ENCODE data around the gene TUT4.

Gene TUT4

GRCh38 chr1:52572387-52572786 is 19.5 kb upstream of the TUT4 start:
- DNase-seq = no peak

DNA sequence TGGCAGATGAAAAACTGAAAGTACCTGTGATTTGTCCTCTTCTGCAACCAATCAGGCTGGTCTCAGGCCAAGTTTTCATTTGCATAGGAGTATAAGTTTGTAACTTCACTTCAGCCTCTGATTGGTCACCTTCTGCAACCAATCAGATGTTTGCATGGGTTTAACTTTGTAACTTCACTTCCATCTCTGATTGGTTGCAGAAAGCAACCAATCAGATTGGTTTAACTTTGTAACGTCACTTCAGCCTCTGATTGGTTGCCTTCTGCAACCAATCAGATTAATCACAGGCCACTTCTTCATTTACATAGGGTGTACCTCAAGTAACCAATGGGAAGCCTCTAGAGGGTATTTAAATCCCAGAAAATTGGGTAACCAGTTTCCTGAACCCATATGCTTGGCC is 18.9 kb upstream of the TUT4 start:
- DNase-seq = no peak

- no peak for DNase-seq
Measured at GRCh38 chr1:52569449-52570210, 16.7 kb upstream of the TUT4 start.

GRCh38 chr1:52567943-52568342 is 15.1 kb upstream of the TUT4 start:
- DNase-seq = no peak

- DNase-seq = no peak
Measured at GRCh38 chr1:52562766-52563165, 9.9 kb upstream of the TUT4 start.

DNA sequence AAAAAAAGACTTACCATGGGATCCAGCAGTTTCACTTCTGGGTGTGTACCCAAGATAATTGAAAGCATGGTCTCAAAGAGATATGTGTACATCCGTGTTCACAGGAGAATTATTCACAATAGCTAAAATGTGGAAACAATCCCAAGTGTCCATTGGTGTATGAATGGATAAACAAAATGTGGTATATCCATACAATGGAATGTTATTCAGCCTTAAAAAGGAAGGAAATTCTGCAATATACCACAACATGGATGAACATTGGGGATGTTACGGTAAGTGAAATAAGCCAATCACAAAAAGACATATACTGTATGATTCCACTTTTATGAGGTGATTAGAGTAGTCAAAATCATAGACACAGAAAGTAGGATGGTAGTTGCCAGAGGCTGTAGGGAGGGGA is 7.0 kb upstream of the TUT4 start:
- no peak for DNase-seq

- DNase-seq = no peak
Measured at GRCh38 chr1:52558941-52559340, 6.0 kb upstream of the TUT4 start.

DNA sequence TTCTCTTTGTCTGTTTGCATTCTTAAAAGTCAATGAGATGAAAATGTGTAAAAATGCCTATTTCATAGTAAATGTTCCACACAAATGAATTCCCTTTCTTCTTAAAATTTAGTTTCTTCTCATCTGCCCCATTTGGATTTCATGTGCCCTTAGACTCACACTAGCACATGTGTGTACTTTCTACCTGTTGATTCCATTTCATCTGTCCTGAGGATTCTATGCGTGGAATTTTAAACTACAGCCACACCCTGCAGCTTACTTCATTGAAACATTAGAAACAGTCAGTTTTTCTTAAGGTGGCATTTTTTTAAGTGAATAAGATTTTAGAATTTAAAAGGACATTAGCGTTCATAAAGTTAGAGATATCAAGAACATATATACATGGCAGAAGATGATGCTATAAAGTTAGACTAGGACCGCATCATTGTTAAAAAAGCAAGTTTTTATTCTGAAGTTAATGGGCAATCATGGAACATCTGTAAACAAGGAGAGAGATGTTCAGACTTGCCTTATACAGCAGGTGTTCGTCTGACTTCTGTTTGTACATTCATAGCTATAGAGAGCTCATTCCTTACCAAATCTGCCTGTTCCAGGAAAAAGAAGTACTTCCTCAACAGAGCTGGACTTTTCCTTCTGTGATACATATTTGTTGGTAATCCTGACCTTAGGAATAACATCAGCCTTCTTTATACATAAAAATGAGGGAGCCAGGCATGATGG is 3.9 kb upstream of the TUT4 start:
- no peak for DNase-seq

GRCh38 chr1:52554756-52555155 is 1.9 kb upstream of the TUT4 start:
- DNase-seq = no peak

GRCh38 chr1:52554267-52554640 is 1.4 kb upstream of the TUT4 start:
- no peak for DNase-seq

DNA sequence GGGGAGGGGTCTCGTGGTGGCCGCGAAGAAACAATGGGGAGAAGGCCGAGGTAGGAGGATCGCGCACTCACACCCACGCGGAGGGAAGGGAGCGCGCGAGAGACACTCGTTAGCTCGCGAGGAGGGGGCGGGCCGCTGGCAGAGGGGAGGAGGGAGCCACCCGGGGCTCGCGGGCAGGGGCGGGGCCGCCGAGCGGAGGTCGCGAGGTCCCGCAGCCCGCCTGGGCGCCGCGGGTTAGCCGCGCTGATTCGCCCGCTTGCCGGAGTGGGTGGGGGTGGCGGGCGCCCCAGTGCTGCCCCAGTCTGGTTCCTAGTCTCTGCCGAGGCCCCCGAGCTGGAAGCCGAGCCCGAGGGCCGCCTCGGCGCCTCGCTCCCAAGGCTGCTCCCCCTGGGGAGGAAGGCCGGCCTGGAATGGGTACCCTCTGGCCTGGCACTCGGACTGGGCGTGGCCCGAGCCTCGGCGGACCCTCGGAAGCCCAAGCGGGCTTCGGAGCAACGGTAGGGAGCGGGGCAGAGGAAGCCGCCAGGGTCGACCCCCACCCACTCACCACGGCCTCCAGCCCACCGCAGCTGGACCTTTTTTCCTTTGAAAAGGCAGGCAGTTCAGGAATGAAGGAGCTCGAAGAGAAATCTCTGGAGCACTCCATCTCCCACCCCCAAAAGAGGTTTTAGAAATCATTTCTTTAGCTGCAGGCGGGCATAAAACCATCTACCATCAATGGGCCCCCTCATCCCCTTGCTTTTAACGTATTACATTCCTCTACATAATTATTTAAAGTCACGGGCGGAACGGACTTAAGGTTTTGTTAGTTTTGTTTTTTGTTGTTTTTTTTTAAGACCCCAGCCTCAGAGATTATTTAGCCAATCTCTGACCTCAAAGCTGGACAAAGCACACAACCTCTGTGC is 722 bp upstream of the TUT4 start:
- DNase-seq = peak; percentile 94

GRCh38 chr1:52552236-52552504 is 722 bp downstream of the TUT4 start:
- DNase-seq = peak; percentile 73

DNA sequence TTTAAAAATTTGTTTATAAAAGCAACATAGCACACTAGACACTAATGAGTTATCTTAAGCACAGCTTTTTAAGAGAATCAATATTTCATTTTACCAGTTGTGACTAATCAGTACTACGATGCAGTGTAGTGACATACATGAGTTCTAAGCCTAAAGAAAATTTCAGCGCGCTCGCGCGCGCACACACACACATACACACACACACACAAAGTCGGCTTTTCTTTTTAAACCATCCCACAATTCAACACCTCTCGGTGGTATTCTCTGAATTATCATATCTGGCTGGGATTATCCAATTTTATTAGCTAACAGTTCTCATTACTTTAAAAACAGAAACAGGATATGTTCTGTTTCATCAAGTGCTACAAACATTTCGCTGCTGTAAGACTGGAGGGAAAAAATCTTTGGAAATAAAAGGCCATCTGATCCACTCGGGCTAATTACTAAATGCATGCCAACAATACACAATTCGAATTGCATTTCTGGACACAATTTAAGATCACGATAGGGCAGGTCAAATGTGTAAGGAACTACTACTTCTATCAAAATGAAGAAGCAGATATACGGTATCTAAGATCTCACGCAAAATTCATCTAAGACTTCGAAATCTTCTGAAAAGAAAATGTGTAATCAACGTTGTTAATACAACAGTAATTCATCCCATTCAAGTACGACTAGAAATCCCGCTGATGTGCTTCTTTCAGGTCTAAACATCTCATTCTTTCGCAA is 1.2 kb downstream of the TUT4 start:
- DNase-seq = peak; percentile 66

DNA sequence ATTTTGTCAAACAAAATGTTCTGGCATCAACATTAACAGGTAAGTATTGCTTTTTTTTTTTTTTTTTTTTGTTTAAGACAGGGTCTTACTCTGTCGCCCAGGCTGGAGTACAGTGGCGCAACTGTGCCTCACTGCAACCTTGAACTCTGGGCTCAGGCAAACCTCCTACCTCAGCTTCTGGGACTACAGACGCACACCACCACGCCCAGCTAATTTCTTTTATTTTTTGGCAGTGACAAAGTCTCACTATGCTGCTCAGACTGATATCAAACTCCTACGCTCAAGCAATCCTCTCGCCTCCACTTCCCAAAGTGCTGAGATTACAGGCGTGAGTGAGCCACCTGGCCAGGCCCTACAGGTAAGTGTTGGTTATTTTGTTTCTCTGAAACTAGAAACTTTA is 2.4 kb downstream of the TUT4 start:
- DNase-seq = no peak

DNA sequence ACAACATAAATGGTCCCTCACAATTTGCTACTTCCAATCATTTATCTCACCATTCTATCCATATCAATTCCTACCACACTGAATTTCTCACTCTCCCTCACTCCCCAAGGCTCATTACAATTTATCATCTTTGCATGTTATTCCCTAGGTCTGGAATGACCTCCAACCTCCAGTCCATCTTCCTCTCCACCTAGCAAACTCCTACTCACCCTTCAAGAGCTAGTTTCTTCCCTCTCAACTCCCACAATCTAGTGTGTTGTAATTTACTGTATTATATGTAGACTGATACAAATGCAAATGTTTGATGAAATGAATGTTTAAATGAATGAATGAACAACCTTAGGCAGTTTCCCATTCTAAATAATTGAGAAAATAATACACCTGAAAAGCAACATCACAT is 3.6 kb downstream of the TUT4 start:
- no peak for DNase-seq

- DNase-seq = no peak
Measured at GRCh38 chr1:52546852-52547251, 6.0 kb downstream of the TUT4 start.

DNA sequence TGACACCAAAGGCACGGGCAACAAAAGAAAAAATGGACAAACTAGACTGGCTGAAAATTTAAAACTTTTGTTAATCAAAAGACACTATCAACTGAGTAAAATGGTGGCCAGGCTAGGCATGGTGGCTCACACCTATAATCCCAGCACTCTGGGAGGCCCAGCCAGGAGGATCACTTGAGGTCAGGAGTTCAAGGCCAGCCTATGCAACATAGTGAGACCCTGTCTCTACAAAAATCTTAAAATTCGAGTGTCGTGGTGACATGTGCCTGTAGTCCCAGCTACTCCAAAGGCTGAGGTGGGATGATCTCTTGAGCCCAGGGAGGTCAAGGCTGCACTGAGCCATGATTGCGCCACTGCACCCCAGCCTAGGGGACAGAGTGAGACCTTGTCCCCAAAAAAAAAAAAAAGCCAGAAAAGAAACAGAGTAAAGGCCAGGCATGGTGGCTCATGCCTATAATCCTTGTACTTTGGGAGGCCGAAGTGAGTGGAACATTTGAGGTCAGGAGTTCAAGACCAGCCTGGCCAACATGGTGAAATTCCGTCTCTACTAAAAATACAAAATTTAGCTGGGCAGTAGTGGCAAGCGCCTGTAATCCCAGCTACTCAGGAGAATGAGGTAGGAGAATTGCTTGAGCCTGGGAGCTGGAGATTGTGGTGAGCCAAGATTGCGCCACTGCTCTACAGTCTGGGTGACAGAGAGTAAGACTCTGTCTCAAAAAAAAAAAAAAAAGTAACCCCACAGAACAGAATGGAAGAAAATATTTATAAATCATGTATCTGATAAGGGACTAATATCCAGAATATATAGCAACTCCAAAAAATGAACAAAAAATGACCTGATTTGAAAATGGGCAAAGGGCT is 8.0 kb downstream of the TUT4 start:
- no peak for DNase-seq

DNA sequence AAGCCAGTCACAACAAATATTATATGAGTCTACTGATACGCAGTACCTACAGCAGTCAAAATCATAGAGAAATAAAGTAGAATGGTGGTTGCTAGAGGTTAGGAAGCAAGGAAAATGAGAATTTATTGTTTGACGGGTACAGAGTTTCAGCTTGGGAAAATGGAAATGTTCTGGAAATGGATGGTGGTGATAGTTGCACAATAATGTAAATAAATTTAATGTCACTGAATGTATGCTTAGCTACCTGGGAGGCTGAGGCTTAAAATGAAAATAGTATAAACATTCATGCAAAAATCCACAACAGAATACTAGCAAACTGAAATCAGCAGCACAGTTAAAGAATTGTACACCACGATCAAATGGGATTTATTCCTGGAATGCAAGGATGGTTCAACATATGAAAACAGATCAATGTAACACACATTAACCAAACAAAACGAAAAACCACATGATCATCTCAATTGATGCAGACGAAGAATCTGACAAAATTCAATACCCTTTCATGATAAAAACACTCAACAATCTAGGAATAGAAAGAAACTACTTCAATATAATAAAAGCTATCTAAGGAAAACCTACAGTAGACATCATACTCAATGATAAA is 10.7 kb downstream of the TUT4 start:
- DNase-seq = no peak

DNA sequence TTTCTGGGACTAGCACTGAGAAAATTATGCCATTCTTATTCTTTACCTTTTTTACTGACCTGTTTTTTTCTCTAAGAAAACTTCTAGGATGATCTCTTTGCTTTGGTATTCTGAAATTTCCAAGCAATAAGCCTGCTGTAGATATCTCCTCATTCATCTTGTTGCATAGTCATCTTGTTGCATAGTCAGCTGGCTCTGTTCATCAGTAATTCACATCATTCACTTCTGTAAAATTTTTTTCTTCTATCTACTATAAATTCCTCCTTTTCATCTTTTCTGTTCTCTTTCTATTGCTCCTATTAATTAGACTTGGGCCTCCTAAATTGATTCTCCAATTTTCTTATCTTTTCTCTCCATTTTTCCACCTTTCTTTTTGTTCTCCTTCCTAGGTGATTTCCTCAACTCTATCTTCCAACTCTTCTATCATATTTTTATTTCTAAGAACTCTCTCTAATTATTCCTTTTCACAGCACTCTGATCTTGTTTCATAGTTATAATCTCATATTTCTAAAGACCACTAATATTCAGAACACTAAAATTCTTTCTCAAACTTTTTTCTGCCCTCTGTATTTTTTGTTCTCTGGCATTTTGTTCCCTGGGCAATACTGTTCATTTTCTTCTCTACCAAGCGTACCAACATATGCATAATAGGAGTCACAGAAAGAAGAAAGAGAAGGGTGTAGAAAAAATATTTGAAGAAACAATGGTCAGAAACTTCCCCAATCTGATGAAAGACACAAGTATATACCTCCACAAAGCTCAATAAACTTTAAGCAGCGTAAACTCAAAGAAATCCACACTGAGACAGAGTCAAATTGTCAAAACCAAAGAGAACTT is 17.7 kb downstream of the TUT4 start:
- DNase-seq = no peak

- no peak for DNase-seq
Measured at GRCh38 chr1:52533713-52534112, 19.2 kb downstream of the TUT4 start.
